B cell (primary cell): ENCODE data around the gene PSMG4. TPM values are rescaled to one million over a fixed set of nuclear protein-coding genes. Genes with fewer than 3 reads are reported as not detected.

Experiments used
- ATAC-seq: fragments of 200-7000 bp; cut with Tn5 transposase; one replicate; pipeline ENCODE4 v1.10.0; 2021; ENCODE audit warnings: low read depth, mild to moderate bottlenecking, moderate number of reproducible peaks, moderate library complexity
- CTCF ChIA-PET: fragments of 350-600 bp; sonication (Branson Sonifier 250); formaldehyde crosslinking; loops from one replicate; lab custom pipeline; 2021; ENCODE audit warnings: antibody characterized with exemption, inconsistent platforms; lab: Charles Lee
- POLR2A ChIA-PET: fragments of 350-600 bp; sonication (Branson Sonifier 250); formaldehyde crosslinking; loops from one replicate; lab custom pipeline; 2021; ENCODE audit warnings: antibody characterized with exemption; lab: Charles Lee
- DNase-seq: peaks from one replicate; pipeline ENCODE4 v3.0.0; 2013
- H2AFZ ChIP-seq: 2 replicates; pipeline ENCODE4 v1.6.1; 2012; ENCODE audit warnings: mild to moderate bottlenecking, low read depth, low read length; ENCODE audit not compliant: insufficient read depth, poor library complexity, severe bottlenecking
- H3K27ac ChIP-seq, 2 donors: 1 replicate in 1 of 2; 2 replicates in 1 of 2; pipeline ENCODE4 v1.5.1; 2012 to 2013; ENCODE audit warnings: low read length in 2 of 2, mild to moderate bottlenecking in 2 of 2, moderate library complexity in 1 of 2
- H3K27me3 ChIP-seq, 4 experiments: fragments of 200-600 bp in 1 of 4; sonication (generic) in 1 of 4; replicated peaks in 1 of 4; 1 replicate in 2 of 4; 2 replicates in 2 of 4; pipeline versions ENCODE4 v1.6.1 to v1.7.0; 2013 to 2016; ENCODE audit warnings: low read length in 3 of 4, mild to moderate bottlenecking in 2 of 4, mixed read lengths in 1 of 4, moderate library complexity in 1 of 4; ENCODE audit not compliant: insufficient read depth in 4 of 4, control insufficient read depth in 3 of 4; ENCODE audit errors: control extremely low read depth in 1 of 4
- H3K36me3 ChIP-seq, 2 experiments: replicated peaks in 1 of 2; 1 replicate in 1 of 2; 2 replicates in 1 of 2; pipeline versions ENCODE4 v1.6.1 to v1.7.1; 2013; ENCODE audit warnings: low read length in 1 of 2; ENCODE audit not compliant: insufficient read depth in 2 of 2, control insufficient read depth in 1 of 2; ENCODE audit errors: control extremely low read depth in 1 of 2, extremely low read depth in 1 of 2
- H3K4me1 ChIP-seq, 2 donors: fragments of 200-600 bp in 1 of 2; sonication (generic) in 1 of 2; 1 replicate in 1 of 2; 2 replicates in 1 of 2; pipeline versions ENCODE4 v1.5.1 to v1.6.1; 2013 to 2017; ENCODE audit warnings: low read length in 2 of 2; ENCODE audit not compliant: control insufficient read depth in 2 of 2, insufficient read depth in 2 of 2
- H3K4me2 ChIP-seq: replicated peaks from 2 replicates; pipeline ENCODE3; 2012; ENCODE audit warnings: mild to moderate bottlenecking, low read depth, low read length; ENCODE audit not compliant: poor library complexity, severe bottlenecking
- H3K4me3 ChIP-seq, 5 experiments: fragments of 200-600 bp in 1 of 5; sonication (generic) in 1 of 5; 1 replicate in 3 of 5; 2 replicates in 2 of 5; pipeline versions ENCODE4 v1.5.1 to v1.7.0; 2011 to 2016; ENCODE audit warnings: low read length in 4 of 5, mild to moderate bottlenecking in 4 of 5, low read depth in 2 of 5, control low read depth in 1 of 5, moderate library complexity in 1 of 5; ENCODE audit not compliant: insufficient read depth in 1 of 5; ENCODE audit errors: control extremely low read depth in 1 of 5, extremely low read depth in 1 of 5
- H3K79me2 ChIP-seq: fragments of 200-600 bp; sonication (generic); one replicate; pipeline ENCODE4 v1.6.0; 2016; ENCODE audit warnings: low read length; ENCODE audit not compliant: control insufficient read depth, insufficient read depth
- H3K9ac ChIP-seq: fragments of 200-600 bp; sonication (generic); 2 replicates; pipeline ENCODE4 v1.6.1; 2017; ENCODE audit warnings: mild to moderate bottlenecking, low read length, moderate library complexity
- H3K9me3 ChIP-seq, 3 donors: one replicate each; pipeline versions ENCODE4 v1.6.1 to v1.7.1; 2013; ENCODE audit warnings: low read length in 2 of 3; ENCODE audit not compliant: control insufficient read depth in 2 of 3, insufficient read depth in 1 of 3; ENCODE audit errors: control extremely low read depth in 1 of 3
- H4K20me1 ChIP-seq: 2 replicates; pipeline ENCODE4 v1.6.0; 2012; ENCODE audit warnings: mild to moderate bottlenecking, low read length; ENCODE audit not compliant: insufficient read depth, control insufficient read depth, poor library complexity, severe bottlenecking
- H3K27ac Mint-ChIP-seq: one replicate; pipeline ENCODE4 v1.8.0; 2021; ENCODE audit warnings: mixed read lengths
- H3K27me3 Mint-ChIP-seq: one replicate; pipeline ENCODE4 v1.8.0; 2021; ENCODE audit warnings: mixed read lengths
- H3K4me1 Mint-ChIP-seq: one replicate; pipeline ENCODE4 v1.8.0; 2021; ENCODE audit warnings: mixed read lengths
- H3K4me3 Mint-ChIP-seq: one replicate; pipeline ENCODE4 v1.8.0; 2021; ENCODE audit warnings: mixed read lengths
- H3K9me3 Mint-ChIP-seq: one replicate; pipeline ENCODE4 v1.8.0; 2022; ENCODE audit warnings: mixed read lengths; ENCODE audit not compliant: insufficient read depth
- CTCF ChIP-seq: fragments of 200-600 bp; IDR thresholded peaks from one replicate; pipeline ENCODE4 v1.8.0; 2022; ENCODE audit warnings: antibody characterized with exemption, mild to moderate bottlenecking
- EZH2 ChIP-seq: IDR thresholded peaks from 2 replicates; pipeline ENCODE4 v1.6.1; 2012; ENCODE audit warnings: borderline replicate concordance, low read depth, mild to moderate bottlenecking, moderate library complexity, low read length; ENCODE audit not compliant: insufficient read depth, poor library complexity, severe bottlenecking
- WGBS: methylation state at CpG from one replicate; pipeline ENCODE4 v1.1.5; 2013; ENCODE audit warnings: missing lambda C conversion rate; ENCODE audit not compliant: insufficient coverage; 5-methylcytosine and 5-hydroxymethylcytosine counted together
- intact Hi-C: fragments of 100-400 bp; cut with micrococcal nuclease; formaldehyde crosslinking; loops from one replicate; pipeline ENCODE4 v1.10.0; 2022
- polyA plus RNA-seq: library from polyadenylated mRNA; depleted of rRNA; stranded (reverse); fragments of >200 nt; gene quantifications from 2 replicates; pipeline ENCODE4 v1.2.3, GENCODE V29; 2012
- total RNA-seq, 2 donors: library from RNA; stranded (reverse); fragments of 120-200 nt in 1 of 2; gene quantifications; 1 replicate in 1 of 2; 2 replicates in 1 of 2; pipeline versions ENCODE4 v1.2.3 to v1.2.4, GENCODE V29; 2013 to 2022

The PSMG4 gene
- total and polyA plus RNA-seq, 2 donors (not counting 1 experiment from before 2014, with no cell fraction given) = 31.9 to 42.4 TPM

- intact Hi-C loops = no loop called here
- 88% methylated on average over 7 of the region's 9 CpGs for WGBS
- no peaks in the 10 kb centered on the region for H3K79me2 ChIP-seq
- H2AFZ ChIP-seq = no peak overlapping the region
- no peak overlapping the region for H3K27ac Mint-ChIP-seq
- no peaks in the 10 kb centered on the region for H3K9me3 Mint-ChIP-seq
- no peak for DNase-seq
- no peak overlapping the region for H3K27ac ChIP-seq
- H3K4me3 Mint-ChIP-seq = no peak overlapping the region
- H3K36me3 ChIP-seq = no peaks in the 10 kb centered on the region
- H3K27me3 ChIP-seq = peaks cover 0 to 4% (median 0%) of the 10 kb centered on the region in 4 experiments
- H3K9me3 ChIP-seq = peaks cover 0 to 5% (median 0%) of the 10 kb centered on the region in 3 donors
- no peak overlapping the region for H3K9ac ChIP-seq
- ChIA-PET POLR2A (no interaction called here), CTCF (no interaction called here)
- no peak overlapping the region for H3K4me2 ChIP-seq
- no peaks in the 10 kb centered on the region for H3K4me1 Mint-ChIP-seq
- H3K27me3 Mint-ChIP-seq = peaks cover 13% of the 10 kb centered on the region
- TF ChIP-seq EZH2 (no peak), CTCF (no peak)
- ATAC-seq = no peak
- H3K4me1 ChIP-seq = no peaks in the 10 kb centered on the region
- no peak overlapping the region for H3K4me3 ChIP-seq
- H4K20me1 ChIP-seq = no peaks in the 10 kb centered on the region
These were observed 52.0 kb downstream of the PSMG4 start for GRCh38 chr6:3310703-3311102.

- Histone ChIP-seq H3K36me3 (no peaks in the 10 kb centered on the region), H3K4me2 (no peak overlapping the region), H3K27me3 (peaks cover 0 to 4% (median 0%) of the 10 kb centered on the region in 4 experiments), H3K4me3 (no peak overlapping the region), H3K27ac (no peak overlapping the region), H3K9me3 (no peaks in the 10 kb centered on the region), H2AFZ (no peak overlapping the region), H3K4me1 (no peaks in the 10 kb centered on the region), H3K79me2 (no peaks in the 10 kb centered on the region), H4K20me1 (no peaks in the 10 kb centered on the region), H3K9ac (no peak overlapping the region)
- no peaks in the 10 kb centered on the region for H3K4me1 Mint-ChIP-seq
- intact Hi-C loops = no loop called here
- DNase-seq (no peak), ATAC-seq (no peak)
- no peak overlapping the region for H3K27ac Mint-ChIP-seq
- WGBS = 95% methylated on average over 6 of the region's 6 CpGs
- H3K27me3 Mint-ChIP-seq = peaks cover 12% of the 10 kb centered on the region
- H3K9me3 Mint-ChIP-seq = no peaks in the 10 kb centered on the region
- POLR2A ChIA-PET = no interaction called here
- CTCF ChIA-PET = no interaction called here
- no peak overlapping the region for H3K4me3 Mint-ChIP-seq
- TF ChIP-seq CTCF (no peak), EZH2 (no peak)
These were observed 53.1 kb downstream of the PSMG4 start for GRCh38 chr6:3311826-3312225.
